H9 (cell line): Measurements from ENCODE around the gene P2RX2. TPM values are rescaled to one million over a fixed set of nuclear protein-coding genes. Genes with fewer than 3 reads are reported as not detected.

Experiments used
- DNase-seq: peaks from one replicate; pipeline ENCODE4 v3.0.0-alpha.2; 2017
- H2AFZ ChIP-seq: one replicate; pipeline ENCODE4 v1.6.1; 2013; ENCODE audit warnings: mild to moderate bottlenecking, low read length, control low read depth, moderate library complexity
- H2AK5ac ChIP-seq: 2 replicates; pipeline ENCODE4 v1.6.1; 2013; ENCODE audit warnings: low read length, control low read depth, mixed read lengths; ENCODE audit not compliant: insufficient read length
- H2BK120ac ChIP-seq: one replicate; pipeline ENCODE4 v1.6.1; 2013; ENCODE audit warnings: low read depth, mild to moderate bottlenecking, low read length, control low read depth, inconsistent platforms; ENCODE audit not compliant: poor library complexity, severe bottlenecking
- H2BK12ac ChIP-seq: 2 replicates; pipeline ENCODE4 v1.6.1; 2013; ENCODE audit warnings: low read length, control low read depth, mixed read lengths, low read depth; ENCODE audit not compliant: insufficient read length
- H2BK15ac ChIP-seq: 2 replicates; pipeline ENCODE4 v1.6.1; 2013; ENCODE audit warnings: low read depth, low read length, control low read depth
- H2BK20ac ChIP-seq: one replicate; pipeline ENCODE4 v1.6.1; 2013; ENCODE audit warnings: low read depth, mild to moderate bottlenecking, low read length, control low read depth, inconsistent platforms; ENCODE audit not compliant: poor library complexity, severe bottlenecking
- H2BK5ac ChIP-seq: 2 replicates; pipeline ENCODE4 v1.6.1; 2013; ENCODE audit warnings: low read length, control low read depth, mixed read lengths; ENCODE audit not compliant: insufficient read length
- H3K14ac ChIP-seq: 2 replicates; pipeline ENCODE4 v1.6.1; 2013; ENCODE audit warnings: low read length, control low read depth; ENCODE audit not compliant: insufficient read depth
- H3K18ac ChIP-seq: 2 replicates; pipeline ENCODE4 v1.6.1; 2013; ENCODE audit warnings: low read depth, mild to moderate bottlenecking, mixed read lengths, low read length, control low read depth; ENCODE audit not compliant: insufficient read length
- H3K23ac ChIP-seq: 2 replicates; pipeline ENCODE4 v1.6.1; 2013; ENCODE audit warnings: low read length, control low read depth, mixed read lengths, low read depth; ENCODE audit not compliant: insufficient read length
- H3K23me2 ChIP-seq: 2 replicates; pipeline ENCODE4 v1.6.1; 2013; ENCODE audit warnings: low read depth, mild to moderate bottlenecking, mixed read lengths, low read length, control low read depth; ENCODE audit not compliant: insufficient read length, poor library complexity, severe bottlenecking
- H3K27ac ChIP-seq: 2 replicates; pipeline ENCODE4 v1.5.1; 2013; ENCODE audit warnings: low read length, control low read depth, mixed read lengths, low read depth; ENCODE audit not compliant: insufficient read length
- H3K27me3 ChIP-seq: 2 replicates; pipeline ENCODE4 v1.6.1; 2013; ENCODE audit warnings: low read length, control low read depth, inconsistent platforms; ENCODE audit not compliant: insufficient read depth
- H3K4ac ChIP-seq: 2 replicates; pipeline ENCODE4 v1.6.1; 2013; ENCODE audit warnings: low read depth, mild to moderate bottlenecking, control low read depth, inconsistent platforms, low read length, moderate library complexity
- H3K4me1 ChIP-seq: 2 replicates; pipeline ENCODE4 v1.6.1; 2013; ENCODE audit warnings: low read length, control low read depth, inconsistent platforms; ENCODE audit not compliant: insufficient read depth
- H3K4me2 ChIP-seq: 2 replicates; pipeline ENCODE4 v1.6.1; 2013; ENCODE audit warnings: low read length, control low read depth, mixed read lengths; ENCODE audit not compliant: insufficient read length, insufficient read depth
- H3K56ac ChIP-seq: 2 replicates; pipeline ENCODE4 v1.6.1; 2013; ENCODE audit warnings: low read depth, mild to moderate bottlenecking, mixed read lengths, low read length, control low read depth; ENCODE audit not compliant: insufficient read length
- H3K79me1 ChIP-seq: 2 replicates; pipeline ENCODE4 v1.6.1; 2013; ENCODE audit warnings: low read depth, mild to moderate bottlenecking, moderate library complexity, low read length, control low read depth, inconsistent platforms; ENCODE audit not compliant: insufficient read depth, poor library complexity, severe bottlenecking
- H3K79me2 ChIP-seq: 2 replicates; pipeline ENCODE4 v1.6.1; 2013; ENCODE audit warnings: low read length, control low read depth, inconsistent platforms; ENCODE audit not compliant: insufficient read depth
- H3K9ac ChIP-seq: 2 replicates; pipeline ENCODE4 v1.6.1; 2013; ENCODE audit warnings: low read length, control low read depth, mixed read lengths; ENCODE audit not compliant: insufficient read length; ENCODE audit errors: extremely low read depth
- H3K9me3 ChIP-seq: one replicate; pipeline ENCODE4 v1.6.1; 2013; ENCODE audit warnings: low read depth, low read length, inconsistent platforms; ENCODE audit not compliant: control insufficient read depth
- H3T11ph ChIP-seq: one replicate; pipeline ENCODE4 v1.6.1; 2013; ENCODE audit warnings: mild to moderate bottlenecking, low read length, control low read depth, inconsistent platforms
- H4K20me1 ChIP-seq: one replicate; pipeline ENCODE4 v1.6.1; 2013; ENCODE audit not compliant: control insufficient read depth, insufficient read length, insufficient read depth
- H4K5ac ChIP-seq: 2 replicates; pipeline ENCODE4 v1.6.1; 2013; ENCODE audit warnings: low read depth, mild to moderate bottlenecking, mixed read lengths, low read length, control low read depth; ENCODE audit not compliant: insufficient read length
- H4K8ac ChIP-seq: replicated peaks from 2 replicates; pipeline ENCODE4 v1.6.1; 2013; ENCODE audit warnings: low read length, control low read depth, mixed read lengths, low read depth; ENCODE audit not compliant: insufficient read length
- H4K91ac ChIP-seq: 2 replicates; pipeline ENCODE4 v1.6.1; 2013; ENCODE audit warnings: low read depth, mild to moderate bottlenecking, moderate library complexity, mixed read lengths, low read length, control low read depth; ENCODE audit not compliant: insufficient read length
- H3K27ac Mint-ChIP-seq, 3 experiments: 2 replicates in 2 of 3; 3 replicates in 1 of 3; pipeline ENCODE4 v1.8.0; 2020 to 2021; ENCODE audit warnings: mixed read lengths in 3 of 3, mild to moderate bottlenecking in 1 of 3, moderate library complexity in 1 of 3
- H3K27me3 Mint-ChIP-seq: 2 replicates; pipeline ENCODE4 v1.8.0; 2021; ENCODE audit warnings: low read depth, mild to moderate bottlenecking, moderate library complexity, mixed read lengths
- H3K36me3 Mint-ChIP-seq, 3 experiments: 2 replicates in 2 of 3; 3 replicates in 1 of 3; pipeline ENCODE4 v1.8.0; 2020 to 2021; ENCODE audit warnings: low read depth in 3 of 3, mixed read lengths in 3 of 3; ENCODE audit not compliant: insufficient read depth in 1 of 3
- H3K4me1 Mint-ChIP-seq, 2 experiments: 2 replicates each; pipeline ENCODE4 v1.8.0; 2020; ENCODE audit warnings: mixed read lengths in 2 of 2
- H3K4me3 Mint-ChIP-seq, 2 experiments: 2 replicates in 1 of 2; 3 replicates in 1 of 2; pipeline ENCODE4 v1.8.0; 2020 to 2021; ENCODE audit warnings: mild to moderate bottlenecking in 2 of 2, mixed read lengths in 2 of 2, moderate library complexity in 1 of 2
- H3K9me3 Mint-ChIP-seq, 2 experiments: 2 replicates in 1 of 2; 3 replicates in 1 of 2; pipeline ENCODE4 v1.8.0; 2020; ENCODE audit warnings: mild to moderate bottlenecking in 2 of 2, mixed read lengths in 2 of 2, moderate library complexity in 1 of 2
- WGBS: extraction: QIAGEN DNeasy Blood & Tissue Kit; methylation state at CpG from one replicate; pipeline ENCODE4 v1.1.7; 2013; ENCODE audit warnings: missing lambda C conversion rate, low lambda C conversion rate, mixed read lengths; ENCODE audit not compliant: insufficient read length; ENCODE audit errors: extremely low coverage; 5-methylcytosine and 5-hydroxymethylcytosine counted together
- total RNA-seq: library from RNA; stranded (reverse); gene quantifications from 2 replicates; pipeline ENCODE4 v1.2.1, GENCODE V29; 2021
- TF ChIP-seq, protein P1 (sequence below): fragments of 200-600 bp; sonication (generic); conservative IDR thresholded peaks from 3 replicates; pipeline ENCODE4 v1.8.0; 2021; ENCODE audit warnings: antibody characterized with exemption, mild to moderate bottlenecking

Gene P2RX2
- total RNA-seq, 1 experiment from 2014 or later: 1.8 TPM

DNA sequence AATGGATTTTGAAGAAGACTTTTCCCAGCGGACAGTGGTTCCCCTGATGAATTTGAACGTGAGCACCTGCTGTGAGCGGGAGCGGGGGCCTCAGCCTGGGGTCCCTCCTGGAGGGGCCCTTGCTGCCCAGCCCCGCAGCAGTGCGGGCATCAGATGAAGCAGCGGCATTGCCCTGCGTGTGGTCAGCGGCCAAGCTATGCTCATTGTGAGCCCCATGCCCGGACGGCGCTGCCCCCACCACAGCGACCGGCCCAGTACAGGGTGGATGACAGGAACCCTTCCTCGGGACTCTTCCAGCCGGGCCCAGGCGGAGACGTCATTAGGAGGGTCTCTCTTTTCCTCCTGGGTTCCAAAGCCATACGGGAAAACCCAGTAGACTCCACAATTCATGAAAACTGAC is 11.6 kb upstream of the P2RX2 start:
- Histone ChIP-seq H2AFZ (no peak overlapping the region), H4K20me1 (no peaks in the 10 kb centered on the region), H3K9ac (no peak overlapping the region), H4K91ac (no peak overlapping the region), H3K23ac (no peak overlapping the region), H2BK20ac (no peak overlapping the region), H2BK15ac (no peak overlapping the region), H2BK5ac (no peak overlapping the region), H3K23me2 (no peaks in the 10 kb centered on the region), H3T11ph (no peak overlapping the region), H3K56ac (no peak overlapping the region), H3K79me1 (no peaks in the 10 kb centered on the region), H4K5ac (no peak overlapping the region), H3K79me2 (no peaks in the 10 kb centered on the region), H3K4me2 (no peak overlapping the region), H3K9me3 (peaks cover 7% of the 10 kb centered on the region), H3K27ac (no peak overlapping the region), H2BK12ac (no peak overlapping the region), H3K4ac (no peak overlapping the region), H2BK120ac (no peak overlapping the region), H3K18ac (no peak overlapping the region), H3K14ac (no peak overlapping the region), H3K27me3 (peaks cover 12% of the 10 kb centered on the region), H3K4me1 (no peaks in the 10 kb centered on the region), H2AK5ac (no peak overlapping the region), H4K8ac (no peak overlapping the region)
- no peak for DNase-seq
- TF ChIP-seq, protein P1, sequence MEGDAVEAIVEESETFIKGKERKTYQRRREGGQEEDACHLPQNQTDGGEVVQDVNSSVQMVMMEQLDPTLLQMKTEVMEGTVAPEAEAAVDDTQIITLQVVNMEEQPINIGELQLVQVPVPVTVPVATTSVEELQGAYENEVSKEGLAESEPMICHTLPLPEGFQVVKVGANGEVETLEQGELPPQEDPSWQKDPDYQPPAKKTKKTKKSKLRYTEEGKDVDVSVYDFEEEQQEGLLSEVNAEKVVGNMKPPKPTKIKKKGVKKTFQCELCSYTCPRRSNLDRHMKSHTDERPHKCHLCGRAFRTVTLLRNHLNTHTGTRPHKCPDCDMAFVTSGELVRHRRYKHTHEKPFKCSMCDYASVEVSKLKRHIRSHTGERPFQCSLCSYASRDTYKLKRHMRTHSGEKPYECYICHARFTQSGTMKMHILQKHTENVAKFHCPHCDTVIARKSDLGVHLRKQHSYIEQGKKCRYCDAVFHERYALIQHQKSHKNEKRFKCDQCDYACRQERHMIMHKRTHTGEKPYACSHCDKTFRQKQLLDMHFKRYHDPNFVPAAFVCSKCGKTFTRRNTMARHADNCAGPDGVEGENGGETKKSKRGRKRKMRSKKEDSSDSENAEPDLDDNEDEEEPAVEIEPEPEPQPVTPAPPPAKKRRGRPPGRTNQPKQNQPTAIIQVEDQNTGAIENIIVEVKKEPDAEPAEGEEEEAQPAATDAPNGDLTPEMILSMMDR: no peak
- peaks cover 9 to 11% of the 10 kb centered on the region in 2 experiments for H3K4me1 Mint-ChIP-seq
- no peak overlapping the region for H3K27ac Mint-ChIP-seq
- no CpG with 5 or more reads among the region's 19 CpGs for WGBS
- no peak overlapping the region for H3K4me3 Mint-ChIP-seq
- peaks cover 12 to 14% of the 10 kb centered on the region in 2 experiments for H3K9me3 Mint-ChIP-seq
- peaks cover 95% of the 10 kb centered on the region for H3K27me3 Mint-ChIP-seq
- H3K36me3 Mint-ChIP-seq: peaks cover 0 to 4% (median 3%) of the 10 kb centered on the region in 3 experiments; a peak in 3 of 7 replicates
